Stimulated activated CD8-positive, alpha-beta memory T cell treated with anti-CD3 and anti-CD28 coated beads, Interleukin-2, amount 100 ng/mL, for 1 hour (primary cell): ENCODE measurements around the gene CWH43.
"Not testable (repeated sequence)": the region's sequence is repeated elsewhere in the genome, so short reads cannot be mapped to it uniquely, and the experiment has no call there.

Experiments
- DNase-seq, 2 donors: peaks; one replicate each; pipeline ENCODE4 v3.0.0-alpha.2; 2020; ENCODE audit warnings: low read depth in 2 of 2

The CWH43 gene

DNA sequence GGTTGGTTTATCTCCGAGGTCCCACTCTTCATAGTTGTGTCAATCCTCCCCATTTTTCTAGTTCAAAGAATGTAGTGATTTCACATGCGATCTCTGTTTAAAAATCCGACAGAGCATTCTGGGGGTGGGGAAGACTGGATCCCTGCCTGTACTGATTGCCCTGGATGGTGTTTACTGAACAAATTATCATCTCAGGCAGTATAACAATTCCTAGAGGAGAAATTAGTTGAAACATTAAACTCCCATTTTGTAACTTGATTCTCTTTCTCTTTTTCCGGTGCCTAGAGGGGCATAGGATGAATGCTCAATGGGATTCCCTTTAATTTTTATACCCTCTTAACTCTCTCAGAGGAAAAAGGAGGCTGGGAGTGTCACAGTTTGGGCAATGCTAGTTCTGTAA is 10.0 kb upstream of the CWH43 start:
- DNase-seq: no peak

DNA sequence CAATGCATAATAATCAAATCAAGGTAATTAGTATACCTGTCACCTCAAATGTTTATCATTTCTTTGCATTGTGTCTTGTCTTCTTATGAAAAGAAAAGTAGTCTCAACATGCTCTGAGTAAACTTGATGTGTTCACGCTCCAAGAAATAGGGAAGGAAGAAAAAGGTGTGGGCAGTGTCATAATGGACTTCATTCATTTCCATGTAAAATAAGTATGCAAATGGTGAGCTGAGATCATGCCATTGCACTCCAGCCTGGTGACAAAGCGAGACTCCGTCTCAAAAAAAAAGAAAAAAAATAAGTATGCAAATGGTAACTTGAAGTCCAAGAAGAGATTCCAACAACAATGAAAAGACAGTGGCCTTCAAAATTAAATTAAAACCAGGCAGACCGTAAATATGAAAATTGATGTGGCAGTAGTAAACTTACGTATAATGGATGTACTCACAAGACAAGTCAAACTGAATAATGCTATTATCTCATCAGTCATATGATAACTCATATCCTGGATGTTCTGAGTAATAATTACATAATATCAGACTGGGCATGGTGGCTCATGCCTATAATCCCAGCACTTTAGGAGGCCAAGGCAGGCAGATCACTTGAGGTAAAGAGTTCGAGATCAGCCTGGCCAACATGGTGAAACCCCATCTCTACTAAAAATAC is 6.0 kb upstream of the CWH43 start:
- no peak for DNase-seq

DNA sequence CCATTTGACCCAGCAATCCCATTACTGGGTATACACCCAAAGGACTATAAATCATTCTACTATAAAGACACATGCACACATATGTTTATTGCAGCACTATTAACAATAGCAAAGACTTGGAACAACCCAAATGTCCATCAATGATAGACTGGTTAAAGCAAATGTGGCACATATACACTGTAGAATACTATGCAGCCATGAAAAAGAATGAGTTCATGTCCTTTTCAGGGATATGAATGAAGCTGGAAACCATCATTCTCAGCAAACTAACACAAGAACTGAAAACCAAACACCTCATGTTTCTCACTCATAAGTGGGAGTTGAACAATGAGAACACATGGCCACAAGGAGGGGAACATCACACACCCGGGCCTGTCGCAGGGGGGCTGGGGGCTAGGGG is 2.1 kb upstream of the CWH43 start:
- not testable (repeated sequence) for DNase-seq

DNA sequence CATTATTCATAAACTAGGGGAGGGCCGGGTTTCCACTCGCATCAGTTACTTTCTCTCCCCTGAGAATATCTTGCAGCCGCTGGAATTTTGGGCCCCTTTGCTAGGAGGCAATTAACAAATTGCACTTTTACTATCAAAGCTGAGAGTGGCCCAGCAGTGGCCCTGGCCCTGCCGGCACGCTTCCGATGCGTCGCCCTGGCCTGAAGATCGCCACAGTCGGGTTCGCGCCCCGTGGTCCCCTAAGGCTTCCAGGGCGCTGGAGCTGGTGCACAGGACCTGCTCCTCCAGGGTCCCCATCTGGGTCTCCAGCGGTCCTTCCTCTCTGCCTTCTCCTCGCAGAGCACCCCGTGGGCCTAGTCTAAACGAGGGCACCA is 486 bp upstream of the CWH43 start:
- DNase-seq: no peak

DNA sequence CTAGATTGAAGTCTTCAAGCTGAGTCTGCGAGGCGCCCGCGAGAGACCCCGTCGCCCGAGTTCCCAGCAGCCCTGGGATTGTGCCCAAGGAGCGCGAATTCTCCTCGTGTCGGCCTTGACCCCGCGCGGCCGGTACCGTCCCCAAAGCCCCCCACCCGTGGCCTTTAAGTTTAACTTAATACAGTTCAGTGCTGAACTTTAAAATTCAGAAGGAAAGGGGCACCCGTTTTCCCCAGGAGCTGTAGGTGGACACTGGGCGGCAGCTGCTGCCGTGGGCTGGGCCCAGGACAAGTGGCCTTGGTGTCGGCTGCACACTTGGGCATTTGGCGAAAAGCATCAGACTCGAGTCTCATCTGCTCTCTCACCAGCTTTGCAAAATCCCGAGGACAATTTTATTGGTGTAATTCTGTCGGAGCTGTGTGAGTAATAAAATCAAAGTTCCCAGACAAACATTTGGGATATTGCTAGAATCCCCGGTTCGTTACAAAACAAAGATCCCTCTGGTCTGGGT is 634 bp downstream of the CWH43 start:
- no peak for DNase-seq

DNA sequence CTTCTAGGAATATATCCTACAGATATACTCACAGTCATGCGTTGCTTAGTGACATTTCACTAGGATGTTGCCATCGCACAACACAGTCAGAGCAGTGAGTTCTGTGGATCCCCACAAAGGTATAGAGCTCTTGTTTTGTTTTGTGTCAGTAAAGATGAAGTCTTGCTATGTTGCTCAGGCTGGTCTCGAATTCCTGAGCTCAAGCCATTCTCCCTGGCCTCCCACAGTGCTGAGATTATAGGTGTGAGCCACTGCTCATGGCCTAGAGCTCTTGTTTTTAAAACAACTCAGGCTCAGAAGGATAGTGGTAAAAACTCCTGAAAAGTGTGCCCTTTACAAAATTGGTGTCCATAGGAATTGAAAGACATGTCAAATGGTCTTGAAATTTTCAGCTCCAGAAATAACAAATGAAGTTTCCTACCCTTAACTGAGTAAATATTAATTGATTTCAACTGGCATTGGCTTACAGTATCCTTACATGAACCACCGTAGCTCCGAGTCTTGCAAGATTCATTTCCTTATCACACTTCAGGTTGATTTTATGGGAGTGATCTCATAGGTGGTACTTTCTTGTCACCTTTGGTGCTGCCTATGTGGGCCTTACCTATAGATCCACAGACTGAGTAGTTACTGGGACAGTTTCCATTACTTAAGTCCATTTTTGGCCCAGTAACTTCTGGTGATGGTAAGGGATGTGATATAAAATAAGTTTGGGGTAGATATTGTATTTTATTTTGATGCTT is 3.6 kb downstream of the CWH43 start:
- no peak for DNase-seq

DNA sequence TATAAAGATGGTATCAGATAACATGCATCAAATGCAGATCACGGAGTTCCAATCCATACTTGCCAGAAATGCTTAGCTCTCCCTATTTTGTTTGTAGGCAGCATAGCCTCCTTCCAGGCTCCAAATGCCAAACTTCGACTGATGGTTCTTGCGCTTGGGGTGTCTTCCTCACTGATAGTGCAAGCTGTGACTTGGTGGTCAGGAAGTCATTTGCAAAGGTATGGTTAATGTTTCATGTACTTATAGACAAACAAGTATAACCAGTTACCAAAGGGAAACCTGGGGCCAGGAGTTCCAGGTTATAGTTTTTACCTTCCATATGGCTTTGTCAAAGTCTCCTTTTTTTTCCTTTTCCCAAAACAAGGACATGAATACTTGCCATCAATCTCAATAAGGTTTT is 5.3 kb downstream of the CWH43 start:
- no peak for DNase-seq

DNA sequence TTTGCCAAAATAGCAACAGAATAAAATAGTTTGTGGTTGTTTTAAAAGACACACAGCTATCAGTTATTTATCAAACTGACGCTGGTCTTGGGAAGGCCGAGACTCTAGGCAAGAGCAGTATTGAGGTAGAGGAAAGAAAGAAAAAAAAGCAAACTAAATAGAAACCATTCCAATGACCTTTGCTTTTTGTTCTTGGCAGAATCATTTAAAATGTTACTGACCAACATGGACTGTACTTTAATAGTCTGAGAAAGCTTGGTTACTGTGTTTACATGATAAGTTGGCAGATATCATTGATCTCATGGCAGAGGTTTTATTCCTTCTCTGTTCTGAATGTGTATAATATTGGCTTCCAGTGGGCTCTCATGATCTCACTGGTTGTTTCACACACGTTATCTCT is 11.9 kb downstream of the CWH43 start:
- no peak for DNase-seq

DNA sequence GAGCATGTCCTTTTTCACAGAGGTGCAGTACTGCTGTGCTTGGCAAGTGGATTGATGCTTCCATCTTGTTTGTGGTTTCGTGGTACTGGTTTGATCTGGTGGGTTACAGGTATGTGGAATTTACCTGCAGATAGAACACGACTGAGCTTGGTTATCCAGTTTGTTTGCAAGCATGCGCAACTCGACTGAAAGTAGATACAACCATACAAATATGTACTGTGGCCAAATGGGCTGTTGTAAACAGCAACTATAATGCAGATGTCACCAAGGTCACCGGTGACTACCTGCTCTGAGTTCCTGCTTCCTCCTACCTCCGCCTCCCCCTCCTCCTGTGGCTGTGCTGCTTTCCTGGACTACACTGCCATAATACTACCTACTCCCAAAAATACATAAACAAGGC is 12.4 kb downstream of the CWH43 start:
- DNase-seq: no peak

DNA sequence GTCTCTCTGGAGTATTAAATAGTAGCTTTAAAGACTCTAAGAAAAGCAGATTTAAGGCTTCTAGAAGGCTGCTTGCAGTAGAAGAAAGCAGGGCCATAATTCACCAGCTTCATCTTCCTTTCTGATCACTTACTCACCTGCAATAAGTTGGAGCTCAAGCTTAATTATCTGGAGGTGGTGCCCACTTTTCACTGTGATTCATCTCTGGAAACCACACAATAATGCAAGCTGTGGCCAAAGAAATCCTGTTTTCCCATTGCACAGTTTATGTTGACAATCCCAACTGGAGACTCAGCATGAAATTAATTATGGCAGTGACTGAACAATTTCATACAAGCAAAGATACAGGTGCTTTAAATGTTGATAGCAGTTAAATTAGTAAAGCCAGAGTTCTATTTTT is 14.7 kb downstream of the CWH43 start:
- DNase-seq: no peak

DNA sequence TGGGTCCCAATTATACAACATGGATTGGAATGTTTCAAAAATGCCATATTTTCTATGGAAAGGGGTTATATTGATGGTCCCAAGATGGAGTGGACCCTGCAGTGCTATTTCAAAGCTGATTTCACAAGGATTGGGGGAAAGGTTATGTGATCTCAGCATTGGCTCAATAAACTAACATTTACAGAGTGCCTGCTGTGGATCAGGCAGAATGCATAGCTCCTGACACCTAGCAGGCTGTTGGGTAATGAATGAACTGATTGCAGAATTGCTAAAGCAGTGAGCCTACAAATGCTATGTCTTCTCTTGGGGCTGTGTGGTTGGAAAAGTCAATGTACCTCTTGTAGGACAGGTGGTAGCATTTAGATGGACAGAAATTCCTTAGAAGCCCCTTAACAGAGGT is 16.9 kb downstream of the CWH43 start:
- DNase-seq: no peak

DNA sequence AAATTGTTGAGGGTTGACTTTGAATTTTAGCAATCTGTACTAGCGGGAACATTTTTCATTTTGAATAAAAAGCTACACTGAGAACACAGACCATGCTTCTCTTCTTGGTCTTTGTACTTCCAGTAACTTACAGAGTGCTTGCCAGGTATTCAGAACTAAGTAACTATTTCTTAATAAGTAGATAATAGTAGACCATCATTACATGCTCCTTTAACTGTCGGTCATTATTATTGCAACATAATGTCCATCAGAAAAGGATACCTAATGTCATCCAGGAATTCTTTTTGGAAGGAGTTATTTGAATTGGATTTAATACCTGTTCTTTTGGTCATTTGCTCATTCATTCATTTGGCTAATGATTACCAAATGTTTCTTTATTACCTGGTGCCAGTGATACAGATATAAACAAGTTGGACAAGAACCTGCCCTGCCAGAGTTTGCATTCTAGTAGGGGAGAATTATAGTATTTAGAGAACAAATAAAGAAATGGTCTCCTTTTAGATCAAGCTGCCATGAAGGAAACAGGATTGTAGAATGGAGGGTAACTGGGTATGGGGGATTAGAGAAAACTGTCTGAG is 32.7 kb downstream of the CWH43 start:
- no peak for DNase-seq

DNA sequence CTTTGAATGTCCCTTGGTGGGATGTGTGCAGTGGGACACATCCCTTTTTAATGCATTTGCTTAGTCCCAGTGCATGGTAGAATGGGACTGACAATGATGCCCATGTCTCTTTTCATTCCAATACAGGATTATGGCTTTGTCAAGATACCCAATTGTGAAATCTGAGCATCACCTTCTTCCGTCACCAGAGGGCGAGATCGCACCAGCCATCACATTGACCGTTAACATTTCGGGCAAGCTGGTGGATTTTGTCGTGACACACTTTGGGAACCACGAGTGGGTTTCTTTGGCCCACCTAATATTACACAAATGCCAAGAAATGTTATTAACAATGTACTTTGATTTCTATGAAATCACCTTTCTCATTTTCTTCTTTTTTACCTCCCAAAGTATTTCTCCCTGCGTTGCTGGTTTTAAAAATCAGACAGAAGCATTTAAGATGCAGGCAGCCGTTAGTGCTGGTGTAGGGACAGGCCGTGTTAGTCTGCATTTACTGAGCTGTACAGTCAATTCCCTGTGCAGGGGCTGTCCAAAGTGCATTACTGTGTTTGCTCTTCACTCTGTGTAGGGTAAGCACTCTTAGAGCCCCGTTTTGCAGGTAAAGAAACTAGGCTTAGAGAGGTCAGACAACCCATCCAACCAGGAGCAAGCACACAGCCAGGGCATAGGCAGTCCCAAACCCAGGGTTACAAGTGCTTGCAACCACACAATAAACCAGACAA is 46.5 kb downstream of the CWH43 start:
- DNase-seq: no peak

DNA sequence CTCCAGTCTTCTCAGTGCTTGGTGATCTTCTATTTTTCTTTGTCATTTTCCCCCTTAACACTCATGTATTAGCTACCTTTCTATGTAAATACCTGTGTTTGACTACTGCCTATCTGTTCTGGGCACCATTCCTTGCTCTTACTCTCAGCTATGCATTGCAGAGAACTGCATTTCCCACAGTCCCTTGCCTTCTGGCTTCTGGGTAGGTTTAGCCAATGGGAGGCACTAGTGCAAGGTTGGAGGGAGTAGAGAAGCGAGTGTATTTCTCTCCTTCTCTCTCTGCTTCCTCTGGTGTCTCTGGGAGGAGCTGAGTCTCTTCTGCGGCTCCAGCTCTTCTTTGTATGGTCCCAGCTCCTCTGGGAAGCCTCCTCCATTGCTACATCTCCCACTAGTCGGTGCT is 50.5 kb downstream of the CWH43 start:
- DNase-seq: no peak

DNA sequence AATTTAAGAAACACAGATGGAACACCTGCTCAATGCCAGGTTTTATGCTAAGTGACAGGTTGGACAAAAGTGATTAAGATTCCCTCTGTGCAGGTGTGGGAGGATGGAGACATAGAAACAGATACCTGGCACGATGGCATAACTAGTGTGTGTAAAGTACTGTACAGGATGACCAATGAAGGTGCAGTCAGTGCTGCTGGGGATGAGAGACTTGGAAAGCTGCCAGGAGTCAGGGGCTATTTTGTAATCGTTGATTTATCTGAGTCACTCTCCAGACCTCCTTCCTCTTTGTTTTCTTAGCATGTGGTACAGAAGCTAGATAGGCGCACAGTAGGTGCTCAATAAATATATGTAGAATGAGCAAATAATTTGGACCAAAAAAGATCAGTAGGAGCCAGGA is 58.2 kb downstream of the CWH43 start:
- DNase-seq: no peak

DNA sequence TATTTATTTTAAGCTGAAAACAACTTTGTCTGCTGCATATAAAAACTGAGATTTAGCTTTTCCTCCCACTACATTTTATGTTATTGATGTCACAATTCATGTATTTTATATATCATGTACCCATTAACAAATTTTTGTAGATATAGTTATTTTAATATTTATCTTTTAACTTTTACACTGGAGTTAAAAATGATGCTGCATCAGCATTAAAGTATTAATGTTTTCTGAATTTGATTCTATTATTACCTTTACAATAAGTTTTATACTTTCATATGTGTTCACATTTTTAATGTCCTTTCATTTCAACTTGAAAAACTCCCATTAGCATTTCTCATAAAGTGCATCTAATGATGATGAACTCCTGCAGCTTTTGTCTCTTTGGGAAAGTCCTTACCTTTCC is 72.2 kb downstream of the CWH43 start:
- no peak for DNase-seq

DNA sequence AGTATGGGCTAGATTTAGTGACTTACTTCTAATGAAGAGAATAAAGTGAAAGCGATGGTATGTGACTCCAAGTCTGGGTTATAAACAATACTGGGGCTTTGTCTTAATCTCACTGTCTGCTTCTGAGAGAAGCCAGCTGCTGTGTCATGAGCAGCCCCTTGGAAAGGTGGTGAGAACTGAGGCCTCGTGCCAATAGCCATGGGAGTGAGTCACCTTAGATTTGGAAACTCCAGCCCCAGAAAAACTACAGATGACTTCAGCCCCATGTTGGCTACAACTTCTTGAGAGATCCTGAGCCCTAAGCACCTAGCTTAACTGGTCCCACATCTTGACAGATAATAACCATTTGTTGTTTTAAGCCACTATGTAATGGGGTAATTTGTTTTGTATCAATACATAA is 77.6 kb downstream of the CWH43 start:
- DNase-seq: no peak

DNA sequence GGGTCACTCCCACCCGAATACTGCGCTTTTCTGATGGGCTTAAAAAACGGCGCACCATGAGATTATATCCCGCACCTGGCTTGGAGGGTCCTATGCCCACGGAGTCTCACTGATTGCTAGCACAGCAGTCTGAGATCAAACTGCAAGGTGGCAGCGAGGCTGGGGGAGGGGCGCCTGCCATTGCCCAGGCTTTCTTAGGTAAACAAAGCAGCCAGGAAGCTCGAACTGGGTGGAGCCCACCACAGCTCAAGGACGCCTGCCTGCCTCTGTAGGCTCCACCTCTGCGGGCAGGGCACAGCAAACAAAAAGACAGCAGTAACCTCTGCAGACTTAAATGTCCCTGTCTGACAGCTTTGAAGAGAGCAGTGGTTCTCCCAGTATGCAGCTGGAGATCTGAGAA is 86.1 kb downstream of the CWH43 start:
- not testable (repeated sequence) for DNase-seq

DNA sequence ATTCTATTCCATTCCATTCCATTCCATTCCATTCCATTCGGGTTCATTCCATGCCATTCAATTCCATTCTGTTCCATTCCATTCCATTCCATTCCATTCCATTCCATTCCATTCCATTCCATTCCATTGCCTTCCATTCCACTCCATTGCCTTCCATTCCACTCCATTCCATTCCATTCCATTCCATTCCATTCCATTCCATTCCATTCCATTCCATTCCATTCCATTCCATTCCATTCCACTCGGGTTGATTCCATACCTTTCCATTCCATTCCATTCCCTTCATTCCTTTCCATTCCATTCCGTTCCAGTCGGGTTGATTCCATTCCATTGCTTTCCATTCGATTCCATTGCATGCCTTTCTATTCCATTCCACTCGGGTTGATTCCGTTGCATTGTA is 105.8 kb downstream of the CWH43 start:
- not testable (repeated sequence) for DNase-seq

DNA sequence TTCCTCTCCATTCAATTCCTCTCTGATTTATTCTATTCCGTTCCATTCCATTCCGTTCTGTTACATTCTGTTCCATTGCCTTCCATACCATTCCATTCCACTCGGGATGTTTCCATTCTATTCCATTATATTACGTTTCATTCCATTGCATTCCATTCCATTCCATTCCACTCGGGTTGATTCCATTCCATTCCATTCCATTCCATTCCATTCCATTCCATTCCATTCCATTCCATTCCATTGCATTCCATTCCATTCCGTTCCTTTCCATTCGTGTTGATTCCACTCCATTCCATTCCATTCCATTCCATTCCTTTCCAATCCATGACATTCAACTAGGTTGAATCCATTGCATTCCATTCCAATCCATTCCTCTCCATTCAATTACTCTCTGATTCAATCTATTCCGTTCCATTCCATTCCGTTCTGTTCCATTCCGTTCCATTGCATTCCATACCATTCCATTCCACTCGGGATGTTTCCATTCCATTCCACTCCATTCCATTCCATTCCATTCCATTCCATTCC is 106.6 kb downstream of the CWH43 start:
- not testable (repeated sequence) for DNase-seq

DNA sequence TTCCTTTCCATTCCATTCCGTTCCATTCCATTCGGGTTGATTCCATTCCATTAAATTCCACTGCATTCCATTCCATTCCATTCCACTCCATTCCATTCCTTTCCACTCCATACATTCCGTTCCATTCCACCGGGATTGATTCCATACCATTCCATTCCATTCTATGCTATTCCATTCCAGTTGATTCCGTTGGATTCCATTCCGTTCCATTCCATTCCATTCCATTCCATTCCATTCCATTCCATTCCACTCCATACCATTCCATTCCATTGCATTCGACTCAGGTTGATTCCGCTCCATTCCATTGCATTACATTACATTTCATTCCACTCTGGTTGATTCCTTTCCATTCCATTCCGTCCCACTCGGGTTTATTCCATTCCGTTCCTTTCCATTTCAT is 110.1 kb downstream of the CWH43 start:
- DNase-seq: not testable (repeated sequence)

DNA sequence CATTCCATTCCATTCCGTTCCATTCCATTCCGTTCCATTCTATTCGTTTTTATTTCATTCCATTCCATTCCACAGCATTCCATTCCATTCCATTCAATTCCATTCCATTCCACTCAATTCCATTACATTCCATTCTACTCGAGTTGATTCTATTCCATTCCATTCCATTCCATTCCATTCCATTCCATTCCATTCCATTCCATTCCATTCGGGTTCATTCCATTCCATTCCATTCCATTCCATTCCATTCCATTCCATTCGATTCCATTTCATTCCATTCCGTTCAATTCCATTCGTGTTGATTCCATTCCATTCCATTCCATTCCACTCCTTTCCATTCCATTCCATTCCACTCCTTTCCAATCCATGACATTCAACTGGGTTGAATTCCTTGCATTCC is 110.6 kb downstream of the CWH43 start:
- not testable (repeated sequence) for DNase-seq
